KMS-11 (cell line): ENCODE data around the gene BTBD9.

Source experiments
- H2AFZ ChIP-seq: fragments of 200-600 bp; sonication (generic); 2 replicates; pipeline ENCODE4 v1.6.1; 2016; ENCODE audit warnings: antibody characterized with exemption, mixed run types, low read depth
- H3K27ac ChIP-seq: fragments of 200-600 bp; sonication (generic); 2 replicates; pipeline ENCODE4 v1.6.1; 2016; ENCODE audit warnings: mild to moderate bottlenecking, mixed run types
- H3K27me3 ChIP-seq: fragments of 200-600 bp; sonication (generic); 2 replicates; pipeline ENCODE4 v1.6.1; 2017; ENCODE audit warnings: mild to moderate bottlenecking, low read depth, mixed run types, moderate library complexity; ENCODE audit not compliant: insufficient read depth
- H3K36me3 ChIP-seq: fragments of 200-600 bp; sonication (generic); 2 replicates; pipeline ENCODE4 v1.6.1; 2017; ENCODE audit warnings: mild to moderate bottlenecking, mixed run types; ENCODE audit not compliant: insufficient read depth
- H3K4me1 ChIP-seq: fragments of 200-600 bp; sonication (generic); 2 replicates; pipeline ENCODE4 v1.6.1; 2016; ENCODE audit warnings: mild to moderate bottlenecking, low read depth, mixed run types; ENCODE audit not compliant: poor library complexity, severe bottlenecking
- H3K4me2 ChIP-seq: fragments of 200-600 bp; sonication (generic); 2 replicates; pipeline ENCODE4 v1.7.0; 2016; ENCODE audit warnings: mild to moderate bottlenecking, mixed run types
- H3K4me3 ChIP-seq: fragments of 200-600 bp; sonication (generic); IDR thresholded peaks from 2 replicates; pipeline ENCODE4 v1.6.1; 2017; ENCODE audit warnings: low read depth, low read length, mixed read lengths; ENCODE audit not compliant: insufficient read depth
- H3K79me2 ChIP-seq: fragments of 200-600 bp; sonication (generic); 2 replicates; pipeline ENCODE4 v1.6.1; 2016; ENCODE audit warnings: low read depth, mixed run types; ENCODE audit not compliant: insufficient read depth
- H3K9ac ChIP-seq: fragments of 200-600 bp; sonication (generic); 2 replicates; pipeline ENCODE4 v1.6.1; 2016; ENCODE audit warnings: mild to moderate bottlenecking, mixed run types
- H4K20me1 ChIP-seq: fragments of 200-600 bp; sonication (generic); 2 replicates; pipeline ENCODE4 v1.6.1; 2016; ENCODE audit warnings: mild to moderate bottlenecking, mixed run types; ENCODE audit not compliant: insufficient read depth
- TF ChIP-seq, protein P1 (sequence below): fragments of 200-600 bp; sonication (generic); conservative IDR thresholded peaks from 2 replicates; pipeline ENCODE4 v1.6.1; 2017; ENCODE audit warnings: low read depth, mild to moderate bottlenecking, antibody characterized with exemption, low read length, moderate library complexity, mixed read lengths

BTBD9 gene

DNA sequence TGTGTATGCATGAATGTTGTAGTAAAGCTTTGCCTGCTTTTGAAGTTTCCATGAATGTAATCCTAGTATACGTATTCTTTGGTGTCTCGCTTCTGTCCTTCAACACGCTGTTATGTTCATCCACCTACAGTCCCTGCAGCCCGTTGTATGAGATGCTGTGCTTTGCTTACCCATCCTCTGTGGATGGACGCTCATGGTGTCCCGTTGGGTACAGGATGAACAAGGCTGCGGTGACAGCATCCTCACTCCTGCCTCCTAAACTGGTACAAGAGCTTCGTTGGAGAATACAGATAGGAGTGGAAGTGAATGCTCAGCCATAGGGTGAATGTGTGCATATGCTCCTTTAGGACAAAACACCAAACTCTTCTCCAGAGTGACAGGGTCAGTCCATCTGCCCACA is 454.0 kb downstream of the BTBD9 start:
- Histone ChIP-seq H3K4me2 (no peak overlapping the region), H3K79me2 (no peaks in the 10 kb centered on the region), H3K36me3 (no peaks in the 10 kb centered on the region), H3K27ac (no peak overlapping the region), H4K20me1 (no peaks in the 10 kb centered on the region), H2AFZ (no peak overlapping the region), H3K9ac (no peak overlapping the region), H3K4me1 (no peaks in the 10 kb centered on the region), H3K27me3 (no peaks in the 10 kb centered on the region), H3K4me3 (no peak overlapping the region)
- TF ChIP-seq, protein P1, sequence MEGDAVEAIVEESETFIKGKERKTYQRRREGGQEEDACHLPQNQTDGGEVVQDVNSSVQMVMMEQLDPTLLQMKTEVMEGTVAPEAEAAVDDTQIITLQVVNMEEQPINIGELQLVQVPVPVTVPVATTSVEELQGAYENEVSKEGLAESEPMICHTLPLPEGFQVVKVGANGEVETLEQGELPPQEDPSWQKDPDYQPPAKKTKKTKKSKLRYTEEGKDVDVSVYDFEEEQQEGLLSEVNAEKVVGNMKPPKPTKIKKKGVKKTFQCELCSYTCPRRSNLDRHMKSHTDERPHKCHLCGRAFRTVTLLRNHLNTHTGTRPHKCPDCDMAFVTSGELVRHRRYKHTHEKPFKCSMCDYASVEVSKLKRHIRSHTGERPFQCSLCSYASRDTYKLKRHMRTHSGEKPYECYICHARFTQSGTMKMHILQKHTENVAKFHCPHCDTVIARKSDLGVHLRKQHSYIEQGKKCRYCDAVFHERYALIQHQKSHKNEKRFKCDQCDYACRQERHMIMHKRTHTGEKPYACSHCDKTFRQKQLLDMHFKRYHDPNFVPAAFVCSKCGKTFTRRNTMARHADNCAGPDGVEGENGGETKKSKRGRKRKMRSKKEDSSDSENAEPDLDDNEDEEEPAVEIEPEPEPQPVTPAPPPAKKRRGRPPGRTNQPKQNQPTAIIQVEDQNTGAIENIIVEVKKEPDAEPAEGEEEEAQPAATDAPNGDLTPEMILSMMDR, result no peak

DNA sequence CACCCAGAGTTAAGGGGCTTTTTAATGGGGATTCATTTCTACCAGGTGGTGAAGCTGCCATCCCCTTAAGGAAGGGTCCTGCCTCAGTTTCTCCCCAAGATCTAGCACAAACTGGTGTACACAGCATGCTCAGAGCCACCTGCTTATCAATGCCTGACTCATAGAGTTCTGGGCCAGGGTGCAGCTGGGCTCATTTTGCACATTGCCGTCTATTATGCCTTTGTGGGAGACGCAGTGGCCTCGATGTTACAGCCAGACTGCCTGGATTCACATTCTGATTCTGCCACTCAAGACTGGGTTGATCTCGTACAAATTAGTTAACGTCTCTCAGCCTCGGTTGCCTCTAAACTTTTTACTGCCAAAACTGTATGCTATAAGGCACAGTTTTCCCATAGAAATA is 454.5 kb downstream of the BTBD9 start:
- Histone ChIP-seq H3K36me3 (no peaks in the 10 kb centered on the region), H3K27ac (no peak overlapping the region), H3K79me2 (no peaks in the 10 kb centered on the region), H2AFZ (no peak overlapping the region), H3K4me3 (no peak overlapping the region), H3K27me3 (no peaks in the 10 kb centered on the region), H4K20me1 (no peaks in the 10 kb centered on the region), H3K4me1 (no peaks in the 10 kb centered on the region), H3K4me2 (no peak overlapping the region), H3K9ac (no peak overlapping the region)
- TF ChIP-seq, protein P1, result no peak

DNA sequence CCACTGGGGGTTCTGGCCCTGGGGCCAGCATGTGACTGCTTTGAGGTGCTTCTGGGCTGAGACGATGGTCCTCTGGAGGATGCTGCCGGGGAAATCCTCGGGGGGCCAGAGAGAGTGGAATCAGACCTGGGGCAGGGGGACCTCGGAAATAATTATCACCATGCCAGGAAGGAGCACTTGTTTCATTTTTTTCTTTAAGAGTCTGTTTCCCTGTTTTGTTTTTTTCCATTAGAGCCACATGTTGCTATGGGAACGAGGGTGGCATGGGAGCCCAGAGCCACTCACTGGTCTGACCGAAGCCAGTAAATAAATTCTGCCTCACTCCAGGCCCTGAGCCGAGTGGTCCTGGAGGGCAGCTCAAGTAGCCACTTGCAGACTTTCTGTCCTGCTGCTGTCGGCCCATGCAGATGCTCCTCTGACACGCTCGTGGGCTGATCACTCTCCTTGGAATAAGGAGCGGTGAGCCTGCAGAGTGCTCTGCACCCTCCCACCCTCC is 455.1 kb downstream of the BTBD9 start:
- no peak overlapping the region for H2AFZ ChIP-seq
- H4K20me1 ChIP-seq, result no peaks in the 10 kb centered on the region
- TF ChIP-seq, protein P1, result no peak
- H3K36me3 ChIP-seq, result no peaks in the 10 kb centered on the region
- no peaks in the 10 kb centered on the region for H3K79me2 ChIP-seq
- no peak overlapping the region for H3K4me3 ChIP-seq
- no peaks in the 10 kb centered on the region for H3K4me1 ChIP-seq
- no peak overlapping the region for H3K4me2 ChIP-seq
- no peak overlapping the region for H3K27ac ChIP-seq
- no peak overlapping the region for H3K9ac ChIP-seq
- no peaks in the 10 kb centered on the region for H3K27me3 ChIP-seq

DNA sequence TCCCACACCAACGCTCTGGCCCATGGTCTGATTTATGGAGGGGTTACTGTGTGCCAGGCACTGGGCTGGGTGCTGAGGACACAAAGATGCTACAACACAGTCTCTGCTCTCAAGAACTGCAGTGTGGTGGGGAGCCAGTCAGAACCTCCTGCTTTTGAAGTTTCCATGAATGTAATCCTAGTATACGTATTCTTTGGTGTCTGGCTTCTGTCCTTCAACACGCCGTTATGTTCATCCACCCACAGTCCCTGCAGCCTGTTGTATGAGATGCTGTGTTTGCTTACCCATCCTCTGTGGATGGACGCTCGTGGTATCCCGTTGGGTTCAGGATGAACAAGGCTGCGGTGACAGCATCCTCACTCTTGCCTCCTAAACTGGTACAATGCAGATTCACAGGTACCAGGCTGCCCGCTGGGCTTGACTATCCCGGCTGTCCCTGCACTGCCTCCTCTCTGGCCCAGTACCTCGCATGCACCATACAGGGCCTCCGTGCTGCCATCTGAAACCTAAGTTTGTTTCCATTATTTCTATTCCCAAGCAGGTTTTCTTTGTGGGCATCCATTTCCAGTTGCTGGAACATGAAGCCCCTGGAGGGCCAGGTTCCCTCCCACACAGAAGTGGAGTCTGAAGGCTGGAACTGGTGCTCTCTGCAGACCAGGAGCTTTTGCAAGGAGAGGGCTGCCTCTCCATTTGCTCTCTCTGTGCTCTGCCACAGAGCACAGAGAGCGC is 455.7 kb downstream of the BTBD9 start:
- Histone ChIP-seq H2AFZ (no peak overlapping the region), H3K4me3 (no peak overlapping the region), H3K36me3 (no peaks in the 10 kb centered on the region), H3K79me2 (no peaks in the 10 kb centered on the region), H4K20me1 (no peaks in the 10 kb centered on the region), H3K4me1 (no peaks in the 10 kb centered on the region), H3K9ac (no peak overlapping the region), H3K4me2 (no peak overlapping the region), H3K27ac (no peak overlapping the region), H3K27me3 (no peaks in the 10 kb centered on the region)
- TF ChIP-seq, protein P1, result no peak
